Measurements from ENCODE around the gene DUSP28.
"Not testable (repeated sequence)": the region's sequence is repeated elsewhere in the genome, so short reads cannot be mapped to it uniquely, and the experiment has no call there.

The DUSP28 gene, protein sequence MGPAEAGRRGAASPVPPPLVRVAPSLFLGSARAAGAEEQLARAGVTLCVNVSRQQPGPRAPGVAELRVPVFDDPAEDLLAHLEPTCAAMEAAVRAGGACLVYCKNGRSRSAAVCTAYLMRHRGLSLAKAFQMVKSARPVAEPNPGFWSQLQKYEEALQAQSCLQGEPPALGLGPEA

DNA sequence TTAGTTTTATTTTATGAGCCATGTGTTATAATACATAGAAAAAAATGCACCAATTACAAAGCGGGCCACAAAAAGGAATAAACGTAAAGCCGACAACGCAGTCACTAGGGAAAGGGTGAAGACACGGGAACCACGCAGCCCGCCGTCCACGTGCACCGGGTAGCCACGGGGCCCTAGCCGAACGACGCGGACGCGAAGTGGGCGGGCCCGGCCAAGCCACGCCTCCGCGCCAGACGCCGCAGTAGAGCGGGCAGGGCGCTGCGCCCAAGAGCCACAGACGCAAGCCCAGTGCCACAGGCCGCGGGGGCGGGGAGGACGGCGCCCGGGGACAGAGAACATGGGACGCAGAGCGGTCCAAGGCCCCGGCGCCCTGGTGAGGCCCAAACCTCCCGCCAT, at the start of gene DUSP28:
TSS of gene DUSP28 (plus strand) at position 274 of the 396 bp plus-strand sequence. CDS start 328 bp downstream, outside the sequence.
- peak; percentile 73 to 81 for DNase-seq (ENCODE audit: low read depth in 2 of 2, low spot score in 1 of 2)

DNA sequence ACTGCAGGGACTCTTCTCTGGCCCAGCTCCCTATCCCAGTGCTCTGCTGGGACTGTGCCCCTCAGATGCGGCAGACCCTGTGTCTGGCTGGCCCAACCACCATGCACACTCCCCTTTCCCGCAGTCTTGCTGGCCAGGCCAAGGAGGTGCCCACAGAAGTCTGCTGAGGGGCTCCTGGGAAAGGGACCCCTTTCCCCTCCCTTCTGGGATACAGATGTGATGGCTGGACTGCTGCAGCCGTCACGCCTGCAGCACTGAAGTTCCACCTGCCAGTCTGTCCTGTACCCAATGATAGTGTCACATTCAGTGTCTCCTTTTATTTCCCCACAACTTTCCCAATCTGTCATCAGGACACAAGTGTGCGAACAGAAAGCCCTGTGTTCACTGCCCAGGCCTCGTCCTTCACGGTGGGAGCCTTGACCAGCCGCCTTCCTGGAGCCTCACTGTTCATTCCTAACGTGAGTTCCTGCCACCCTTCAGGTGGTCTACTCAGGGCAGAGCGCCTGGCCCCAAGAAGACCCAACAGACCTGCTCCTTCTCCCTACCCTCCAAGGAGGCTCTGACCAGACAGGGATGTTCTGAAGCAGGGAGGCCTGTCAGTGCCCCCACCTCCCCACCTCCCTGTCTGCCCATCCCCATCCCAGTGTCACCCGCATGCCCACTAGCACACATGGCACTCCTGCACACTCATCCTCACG, 49.5 kb upstream of the DUSP28 start:
- no peak for DNase-seq (ENCODE audit: low read depth in 2 of 2, low spot score in 1 of 2)

DNA sequence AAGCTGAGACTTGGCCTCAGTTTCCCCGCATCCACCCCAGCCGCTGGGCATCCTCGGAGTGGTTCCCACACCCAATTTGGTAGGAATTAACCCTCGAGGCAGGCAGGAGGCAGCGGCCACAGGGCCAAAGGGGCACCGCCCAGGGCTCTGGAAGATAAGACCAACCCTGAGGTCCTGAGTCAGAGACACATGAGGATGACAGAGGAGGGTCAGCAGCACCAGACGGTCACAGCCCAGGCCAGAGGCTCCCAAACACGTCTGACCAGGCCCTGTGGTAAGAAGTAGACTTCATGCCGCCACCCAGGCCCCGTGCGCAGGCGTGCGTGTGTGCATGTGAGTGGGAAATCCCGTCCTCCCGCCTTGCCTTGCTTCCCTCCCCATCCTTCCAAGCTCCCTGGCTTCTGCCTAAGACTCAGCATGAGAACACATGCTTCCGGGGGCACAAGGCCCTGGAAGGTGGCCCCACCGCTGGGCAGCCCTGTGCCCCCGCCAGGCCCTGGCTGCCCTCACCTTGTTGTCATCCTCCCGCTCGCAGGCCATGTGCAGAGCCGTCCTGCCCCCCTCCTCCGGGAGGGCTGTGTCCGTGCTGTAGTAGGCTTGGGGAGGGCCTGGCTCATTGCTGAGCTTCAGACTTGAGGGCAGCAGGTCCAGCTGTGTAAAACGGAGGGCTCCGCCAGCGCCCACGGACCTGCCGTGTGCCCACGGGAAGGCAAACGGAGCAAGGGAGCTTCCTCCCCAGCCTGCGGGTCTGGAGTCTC, 48.6 kb upstream of the DUSP28 start:
- no peak for DNase-seq (ENCODE audit: low read depth in 2 of 2, low spot score in 1 of 2)

DNA sequence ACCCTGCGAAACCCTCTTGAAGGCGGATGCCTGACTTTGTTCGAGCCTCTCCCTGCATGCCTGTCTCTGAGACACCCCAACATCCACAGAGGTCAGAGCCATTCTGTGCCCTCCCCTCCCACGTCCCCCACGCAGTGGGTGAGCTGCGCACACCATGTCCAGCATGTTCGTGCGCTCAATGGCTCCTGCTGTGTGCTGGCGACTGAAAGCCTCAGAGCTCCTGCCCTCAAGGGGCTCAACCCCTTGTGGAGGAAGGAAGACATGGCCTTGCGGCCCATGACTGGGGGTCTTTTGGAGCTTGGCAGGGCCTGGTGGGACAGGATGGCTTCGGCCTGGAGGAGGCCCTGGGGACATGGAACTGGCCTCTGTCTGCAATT, 48.1 kb upstream of the DUSP28 start:
- DNase-seq (ENCODE audit: low read depth in 2 of 2, low spot score in 1 of 2) = no peak

DNA sequence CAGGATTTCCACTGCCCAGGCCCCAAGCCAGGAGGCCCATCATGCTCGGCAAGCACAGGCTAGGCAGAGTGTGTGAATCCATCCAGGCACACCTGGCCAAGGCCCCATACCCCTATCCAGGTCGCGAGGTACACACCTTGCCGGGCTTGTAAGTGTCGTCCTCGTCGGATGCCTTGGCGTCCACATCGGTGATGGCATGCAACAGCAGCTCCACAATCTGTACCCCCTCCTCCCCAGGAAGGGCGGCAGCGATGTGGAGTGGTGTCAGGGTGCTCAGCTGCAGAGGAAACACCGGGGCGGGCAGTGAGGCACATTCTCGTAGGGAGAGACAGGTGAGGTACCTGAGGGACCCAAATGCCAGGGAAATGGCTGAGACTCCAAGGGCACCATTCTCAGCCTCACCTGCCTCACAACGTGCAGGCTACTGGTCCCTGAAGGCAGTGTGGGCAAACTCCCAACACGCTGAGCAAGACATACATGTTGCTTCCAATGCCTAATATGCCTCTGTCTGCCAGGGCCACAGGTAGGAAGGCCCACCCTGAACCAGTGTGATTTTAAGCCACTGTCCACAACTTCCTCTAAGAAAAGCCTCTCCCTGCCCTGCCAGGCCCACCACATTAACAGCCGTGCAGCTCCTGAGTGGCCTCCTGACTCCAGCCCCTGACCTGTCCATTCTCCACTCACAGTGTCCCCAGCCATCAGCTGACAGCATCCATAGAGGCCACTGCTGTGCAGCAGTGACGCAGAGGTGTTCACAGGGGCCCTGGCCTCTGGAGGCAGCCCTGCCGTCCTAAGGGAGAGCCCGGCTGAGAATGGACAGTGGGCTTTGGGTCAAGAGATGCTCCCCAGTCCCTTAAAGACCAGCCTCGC, 47.3 kb upstream of the DUSP28 start:
- no peak for DNase-seq (ENCODE audit: low read depth in 2 of 2, low spot score in 1 of 2)

DNA sequence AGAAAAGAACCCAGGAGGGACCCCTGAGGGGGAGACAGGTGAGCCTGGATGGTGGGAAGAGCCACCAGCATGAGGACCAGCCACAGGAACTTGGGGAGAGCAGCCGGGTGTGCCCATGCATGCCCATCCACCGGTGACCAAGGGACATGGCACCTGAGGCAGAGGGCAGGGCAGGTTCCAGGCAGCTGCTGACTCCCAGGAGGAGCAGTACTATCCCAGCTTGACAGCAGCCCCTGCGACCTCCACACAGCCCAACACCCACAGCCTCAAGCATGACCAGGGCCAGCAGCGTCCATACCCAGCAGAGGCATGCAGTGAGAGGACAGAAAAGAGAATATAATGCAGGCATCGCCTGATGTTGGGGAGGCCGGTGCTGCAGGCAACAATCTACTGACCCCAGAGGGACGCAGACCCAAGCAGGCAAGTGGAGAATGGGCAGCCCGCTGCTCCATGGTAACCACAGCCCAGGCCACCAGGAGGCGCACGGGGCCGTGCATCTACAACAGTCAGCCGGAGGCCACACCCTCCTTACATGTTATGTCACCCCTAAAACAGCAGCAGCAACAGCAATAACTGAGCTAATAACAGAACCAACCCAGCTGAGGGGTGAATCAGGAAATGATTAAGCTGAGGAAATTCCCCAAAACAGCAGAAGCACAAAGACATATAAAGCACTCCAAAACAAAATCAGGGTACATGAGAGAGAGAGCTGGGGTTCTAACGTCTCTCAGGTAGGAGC, 46.4 kb upstream of the DUSP28 start:
- peak; percentile 65 to 69 for DNase-seq (ENCODE audit: low read depth in 2 of 2, low spot score in 1 of 2)

DNA sequence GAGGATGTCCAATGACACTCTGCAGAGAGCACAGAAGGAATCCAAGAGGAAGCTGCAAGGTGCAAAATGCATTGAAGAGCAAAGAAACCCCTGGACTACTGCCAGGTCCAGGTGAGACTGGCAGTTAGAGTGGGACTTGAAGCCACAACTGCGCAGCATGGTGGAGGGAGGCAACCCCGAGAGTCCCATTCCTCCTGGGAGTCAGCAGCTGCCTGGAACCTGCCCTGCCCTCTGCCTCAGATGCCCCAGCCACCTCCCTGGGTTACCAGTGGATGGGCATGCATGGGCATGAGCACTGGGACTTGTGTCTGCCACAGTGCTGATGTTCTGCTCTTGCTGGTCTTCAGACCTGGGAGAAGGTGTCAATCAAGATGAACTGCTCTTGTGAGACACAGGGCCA, 45.5 kb upstream of the DUSP28 start:
- no peak for DNase-seq (ENCODE audit: low read depth in 2 of 2, low spot score in 1 of 2)

DNA sequence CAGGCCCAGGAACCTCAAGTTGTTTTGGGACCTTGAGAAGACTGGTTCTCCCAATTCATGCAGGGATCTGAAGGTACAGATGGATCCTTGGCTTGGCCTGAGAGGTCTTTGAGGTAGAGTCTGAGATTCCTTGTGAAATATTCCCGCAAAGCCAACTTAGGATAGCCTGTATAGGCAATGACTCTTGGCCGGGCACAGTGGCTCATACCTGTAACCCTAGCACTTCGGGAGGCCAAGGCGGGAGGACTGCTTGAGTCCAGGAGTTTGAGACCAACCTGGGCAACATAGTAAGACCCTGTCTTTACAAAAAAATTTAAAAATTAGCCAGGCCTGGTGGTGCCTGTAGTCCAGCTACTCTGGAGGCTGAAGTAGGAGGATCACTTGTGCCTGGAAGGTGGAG, 42.8 kb upstream of the DUSP28 start:
- no peak for DNase-seq (ENCODE audit: low read depth in 2 of 2, low spot score in 1 of 2)

DNA sequence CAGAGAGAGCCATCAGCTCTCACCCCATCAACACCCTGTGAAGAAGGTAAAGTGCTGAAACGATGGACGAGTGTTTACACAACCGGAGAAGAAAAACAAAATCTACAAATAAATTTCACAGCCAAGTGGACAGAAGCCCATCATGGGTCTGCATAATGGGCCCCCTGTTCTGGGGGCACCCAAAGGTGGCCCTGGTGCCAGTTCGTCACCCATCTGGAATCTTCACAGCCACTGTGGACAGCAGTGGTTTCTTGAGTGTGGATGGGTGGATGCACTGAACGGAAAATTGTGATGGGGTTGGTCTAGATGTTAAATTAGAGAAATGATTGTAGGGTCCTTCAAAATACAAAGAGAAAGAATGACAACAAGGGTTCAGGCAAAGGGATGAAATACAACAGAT, 41.2 kb upstream of the DUSP28 start:
- DNase-seq (ENCODE audit: low read depth in 2 of 2, low spot score in 1 of 2) = no peak

DNA sequence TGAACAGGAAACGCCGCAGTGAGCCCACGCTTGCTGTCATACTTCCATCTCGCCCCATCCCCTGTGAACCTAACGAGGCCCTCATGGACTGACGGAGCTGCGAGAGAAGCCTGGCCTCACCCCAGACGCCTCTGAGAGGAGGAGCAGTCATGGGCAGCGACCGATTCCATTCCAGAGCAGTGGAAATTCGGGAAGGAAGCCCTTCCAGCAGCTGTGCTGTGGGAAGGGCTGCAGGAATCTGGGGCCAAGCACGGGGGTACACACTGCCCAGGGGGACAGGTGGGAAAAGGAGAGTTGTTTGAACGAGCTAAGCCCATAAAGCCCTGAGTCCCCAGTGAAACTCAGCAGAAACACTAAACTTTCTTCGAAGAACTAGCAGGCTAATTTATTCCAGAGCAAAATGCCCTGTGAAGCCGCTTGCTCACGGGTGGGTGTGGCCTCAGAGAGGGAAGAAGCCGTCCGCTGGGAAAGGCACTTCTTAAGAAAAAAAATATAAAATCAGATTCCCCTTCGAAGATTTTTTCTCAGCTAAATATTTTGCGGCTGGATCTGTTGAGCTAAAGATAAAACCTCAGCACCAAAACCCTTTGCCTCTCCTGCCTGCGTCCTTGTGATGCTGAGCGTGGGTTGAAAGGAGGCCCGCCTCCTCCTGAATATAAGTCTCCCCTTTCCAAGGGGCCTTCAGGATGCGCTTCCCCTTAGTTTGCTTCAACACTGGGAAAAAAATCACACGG, 40.6 kb upstream of the DUSP28 start:
- no peak for DNase-seq (ENCODE audit: low read depth in 2 of 2, low spot score in 1 of 2)

DNA sequence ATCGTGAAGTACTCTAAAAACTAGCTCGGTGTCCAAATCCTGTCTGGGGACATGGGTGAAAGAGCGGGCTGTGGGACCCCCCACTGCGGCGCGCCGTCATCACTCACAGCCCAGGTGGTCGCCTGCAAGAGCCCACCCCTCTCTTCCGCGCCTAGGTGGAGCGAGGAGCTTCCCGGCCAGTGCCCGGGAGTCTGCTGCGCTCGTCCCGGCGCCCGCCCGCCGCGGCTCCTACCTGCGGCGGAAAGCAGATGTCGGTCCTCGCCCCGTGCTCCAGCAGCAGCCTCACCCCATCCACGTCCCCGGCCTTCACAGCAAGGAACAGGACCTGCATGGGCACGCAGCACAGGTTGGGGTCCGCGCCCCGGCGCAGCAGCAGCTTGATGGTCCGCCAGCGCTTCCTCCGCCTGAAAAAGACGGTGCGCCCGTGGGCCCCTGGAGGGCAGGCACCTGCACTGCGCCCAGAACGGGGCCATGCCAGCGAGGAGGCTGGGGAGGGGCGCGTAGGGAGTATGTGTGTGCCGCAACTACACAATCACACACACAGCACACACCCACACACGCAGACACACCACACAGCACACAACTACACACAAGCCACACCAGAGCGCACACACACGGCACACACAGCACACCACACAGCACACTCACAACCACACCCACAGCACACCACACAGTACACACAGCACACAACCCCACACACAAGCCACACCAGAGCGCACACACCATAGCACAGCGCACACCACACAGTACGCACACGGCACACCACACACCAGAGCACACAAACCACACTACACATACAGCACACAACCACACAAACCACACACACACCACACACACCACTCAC, 39.8 kb upstream of the DUSP28 start:
- no peak for DNase-seq (ENCODE audit: low read depth in 2 of 2, low spot score in 1 of 2)

DNA sequence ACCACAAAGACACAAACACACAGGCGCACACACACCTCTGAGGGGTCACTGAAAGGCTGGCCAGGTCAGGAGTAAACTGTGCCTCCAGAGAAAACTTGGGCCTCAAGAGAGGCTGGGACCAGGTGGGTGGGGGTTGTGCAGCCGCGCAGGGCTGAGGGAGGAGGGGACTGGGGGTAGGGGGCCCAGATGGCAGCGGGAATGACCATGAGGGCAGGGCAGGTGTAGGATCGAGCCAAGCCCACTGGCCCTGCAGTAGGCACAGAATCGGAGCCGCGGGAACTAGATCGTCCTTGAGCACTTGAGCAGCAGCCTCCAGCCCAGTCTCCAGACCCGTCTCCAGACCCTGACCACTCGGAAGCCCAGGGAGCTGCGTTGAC, 39.2 kb upstream of the DUSP28 start:
- DNase-seq (ENCODE audit: low read depth in 2 of 2, low spot score in 1 of 2) = no peak

DNA sequence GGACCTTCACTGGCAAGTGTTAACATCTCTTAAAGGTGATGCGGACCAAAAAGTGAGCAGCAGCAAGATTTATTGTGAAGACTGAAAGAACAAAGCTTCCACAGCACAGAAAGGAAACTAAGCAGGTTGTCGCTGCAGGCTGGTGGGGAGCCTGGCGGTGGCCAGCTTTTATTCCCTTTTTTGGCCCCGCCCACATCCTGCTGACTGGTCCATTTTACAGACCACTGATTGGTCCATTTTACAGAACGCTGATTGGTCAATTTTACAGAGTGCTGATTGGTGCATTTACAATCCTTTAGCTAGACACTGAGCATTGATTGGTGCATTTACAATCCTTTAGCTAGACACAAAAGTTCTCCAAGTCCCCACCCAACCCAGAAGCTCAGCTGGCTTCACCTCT, 38.3 kb upstream of the DUSP28 start:
- DNase-seq (ENCODE audit: low read depth in 2 of 2, low spot score in 1 of 2) = not testable (repeated sequence)

DNA sequence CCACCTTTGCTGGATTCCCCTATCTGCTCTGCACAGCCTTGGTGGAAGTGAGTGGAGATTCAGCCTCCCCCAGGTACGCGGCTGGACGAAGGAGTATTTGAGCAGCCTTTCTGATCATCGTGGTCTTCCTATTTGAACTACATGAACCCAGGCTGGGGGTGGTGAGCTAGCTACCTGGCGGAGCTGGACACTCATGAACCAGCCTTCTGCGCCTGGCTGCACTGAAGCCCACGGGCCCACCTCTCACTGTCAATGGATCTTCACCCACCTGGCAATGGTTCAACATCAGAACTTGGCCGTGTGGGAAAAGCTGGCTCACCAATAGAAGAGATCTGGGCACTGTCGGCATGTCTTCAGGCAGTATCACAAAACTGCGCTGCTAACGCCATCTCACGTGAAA, 37.8 kb upstream of the DUSP28 start:
- no peak for DNase-seq (ENCODE audit: low read depth in 2 of 2, low spot score in 1 of 2)

DNA sequence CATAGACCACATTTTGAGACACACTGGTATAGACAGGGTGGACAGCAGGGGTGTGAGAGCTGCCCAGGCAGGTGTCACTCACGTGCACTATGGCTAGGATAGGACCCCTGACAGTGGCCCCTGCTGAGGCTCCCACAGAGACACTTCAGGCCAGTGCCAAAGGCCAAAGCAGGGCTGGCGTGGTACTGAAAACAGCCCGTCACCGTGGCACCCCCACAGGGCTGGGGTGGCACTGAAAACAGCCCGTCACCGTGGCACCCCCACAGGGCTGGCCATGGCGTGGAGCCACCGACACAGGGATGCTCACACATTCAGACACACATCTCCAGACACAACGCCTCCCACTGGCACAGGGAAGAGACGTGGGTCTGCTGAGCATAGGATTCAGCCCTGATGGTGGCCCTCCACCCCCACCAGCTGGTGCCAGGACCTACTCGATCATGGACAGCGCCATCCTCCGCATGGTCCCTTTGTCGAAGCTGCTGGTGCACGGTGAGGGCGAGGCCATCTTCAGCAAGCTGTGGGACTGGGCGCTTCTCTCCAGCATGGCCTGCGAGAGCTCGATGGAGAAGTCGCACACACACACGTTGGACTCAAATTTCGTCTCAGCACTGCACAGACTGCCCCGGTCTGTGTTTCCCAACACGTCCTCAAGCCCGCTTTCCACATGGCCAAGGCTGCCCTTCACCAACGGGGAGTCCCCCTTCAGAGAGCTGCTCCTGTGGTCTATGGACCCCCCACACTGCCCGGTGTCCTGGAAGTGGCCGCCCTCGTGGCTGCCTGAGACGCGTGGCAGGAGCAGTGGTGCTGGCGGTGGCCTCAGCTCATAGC, 36.5 kb upstream of the DUSP28 start:
- no peak for DNase-seq (ENCODE audit: low read depth in 2 of 2, low spot score in 1 of 2)

DNA sequence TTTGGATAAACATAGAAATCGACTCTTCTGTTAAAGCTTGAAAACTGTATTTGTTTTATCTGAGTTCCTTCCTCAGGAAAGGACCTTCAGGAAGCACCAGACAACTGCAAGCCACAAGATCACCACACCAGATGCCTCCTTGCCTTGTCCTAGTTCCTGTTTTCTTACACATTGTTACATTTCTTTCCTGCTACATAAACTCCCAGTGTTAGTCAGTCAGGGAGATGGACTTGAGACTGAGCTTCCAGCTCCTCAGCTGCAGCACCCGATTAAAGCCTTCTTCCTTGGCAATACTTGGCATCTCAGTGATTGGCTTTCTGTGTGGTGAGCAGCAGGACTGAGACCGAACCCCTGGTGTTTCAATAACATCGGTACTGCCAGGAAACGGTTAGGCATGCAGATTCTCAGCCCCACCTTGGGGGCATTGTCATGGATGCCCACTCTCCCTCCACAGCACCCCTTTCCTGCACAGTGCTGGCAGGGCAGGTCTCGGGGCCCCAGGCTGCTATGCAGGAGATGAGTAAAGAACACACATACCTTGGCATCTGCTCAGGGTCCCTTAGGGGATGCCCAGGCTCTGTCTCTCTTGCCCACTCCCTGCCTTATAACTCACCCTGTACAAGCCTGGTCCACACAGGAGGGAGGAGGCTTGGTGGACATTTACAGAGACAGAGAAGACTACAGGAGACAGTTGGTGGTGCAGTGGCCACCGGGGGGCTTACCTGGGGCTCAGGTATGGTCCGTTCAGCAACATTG, 35.0 kb upstream of the DUSP28 start:
- DNase-seq (ENCODE audit: low read depth in 2 of 2, low spot score in 1 of 2) = no peak

DNA sequence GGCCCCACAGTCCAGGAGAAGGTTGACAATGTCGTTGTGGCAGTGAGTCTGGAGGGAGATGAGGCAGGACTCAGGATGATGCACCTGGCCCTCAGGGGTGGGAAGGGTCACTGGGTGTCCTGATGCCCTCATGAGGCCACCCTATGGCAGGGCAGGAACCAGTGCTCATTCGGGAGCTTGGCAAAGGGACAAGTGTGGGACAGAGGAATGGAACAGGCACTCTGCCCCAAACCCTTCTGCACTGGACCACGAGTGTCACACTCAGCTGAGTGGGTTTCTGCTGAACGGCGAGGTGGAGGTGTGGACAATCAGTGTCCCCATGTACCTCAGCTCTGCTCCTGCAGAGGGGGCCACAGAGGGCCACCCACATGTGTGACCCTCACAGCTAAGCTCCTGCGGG, 34.4 kb upstream of the DUSP28 start:
- DNase-seq (ENCODE audit: low read depth in 2 of 2, low spot score in 1 of 2) = no peak

DNA sequence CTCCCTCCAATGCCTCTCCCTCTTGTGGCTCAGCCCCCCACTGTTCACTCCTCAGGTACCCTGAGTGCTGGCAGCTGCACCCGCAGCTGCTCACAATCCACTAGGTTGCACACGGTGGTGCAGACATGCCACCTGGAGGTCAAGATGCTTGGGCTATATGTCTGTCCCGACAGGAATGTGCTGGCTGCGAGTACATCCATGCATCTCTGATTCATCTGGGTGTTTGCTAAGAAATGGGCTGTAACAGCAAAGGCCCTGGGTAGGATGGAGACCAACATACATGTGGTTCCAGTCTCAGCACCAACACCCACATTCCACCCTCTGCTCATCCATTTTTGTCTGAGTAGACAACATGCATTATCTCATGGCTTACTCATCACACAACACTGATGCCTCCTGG, 33.6 kb upstream of the DUSP28 start:
- no peak for DNase-seq (ENCODE audit: low read depth in 2 of 2, low spot score in 1 of 2)

Measured in stimulated activated CD8-positive, alpha-beta memory T cell treated with anti-CD3 and anti-CD28 coated beads, Interleukin-4, amount 100 ng/mL, for 4 hours (primary cell).